Stimulated activated CD8-positive, alpha-beta memory T cell treated with anti-CD3 and anti-CD28 coated beads, Interleukin-12 subunit alpha, Interleukin-12 subunit beta, amount 100 ng/mL, for 24 hours (primary cell): ENCODE results near the gene TNFSF13.

Experiments
- DNase-seq: peaks from one replicate; pipeline ENCODE4 v3.0.0-alpha.2; 2020; ENCODE audit errors: extremely low read depth

TNFSF13 gene

GRCh38 chr17:7552621-7553051 lies 5.9 kb upstream of the TNFSF13 start:
- no peak for DNase-seq

- DNase-seq: no peak
Measured at GRCh38 chr17:7553356-7553755, 5.2 kb upstream of the TNFSF13 start.

GRCh38 chr17:7555320-7555948 lies 3.1 kb upstream of the TNFSF13 start:
- no peak for DNase-seq

GRCh38 chr17:7556627-7557026 lies 1.9 kb upstream of the TNFSF13 start:
- DNase-seq: no peak

- DNase-seq: no peak
Measured at GRCh38 chr17:7557147-7557764, 1.3 kb upstream of the TNFSF13 start.

- no peak for DNase-seq
Measured at GRCh38 chr17:7557775-7558543, 591 bp upstream of the TNFSF13 start.

GRCh38 chr17:7559320-7560171 lies 996 bp downstream of the TNFSF13 start:
- DNase-seq: no peak

GRCh38 chr17:7560172-7561027 lies 1.9 kb downstream of the TNFSF13 start:
- DNase-seq: no peak

- no peak for DNase-seq
Measured at GRCh38 chr17:7561028-7561575, 2.6 kb downstream of the TNFSF13 start.

GRCh38 chr17:7561589-7562207 lies 3.1 kb downstream of the TNFSF13 start, which contains the start of gene SENP3:
Gene SENP3 (plus strand): TSS chr17:7561919. CDS start chr17:7563077, 1,158 bp downstream.
- peak; percentile 75 for DNase-seq

GRCh38 chr17:7562208-7562605 lies 3.7 kb downstream of the TNFSF13 start:
- no peak for DNase-seq

GRCh38 chr17:7563115-7563869 lies 4.7 kb downstream of the TNFSF13 start:
- DNase-seq: no peak

- no peak for DNase-seq
Measured at GRCh38 chr17:7569571-7569970, 11.0 kb downstream of the TNFSF13 start.

GRCh38 chr17:7570351-7570750 lies 11.8 kb downstream of the TNFSF13 start:
- no peak for DNase-seq

- no peak for DNase-seq
Measured at GRCh38 chr17:7572338-7572587, 13.7 kb downstream of the TNFSF13 start.

- peak; percentile 96 for DNase-seq
Measured at GRCh38 chr17:7572588-7573323, 14.2 kb downstream of the TNFSF13 start.

GRCh38 chr17:7573324-7574080 lies 15.0 kb downstream of the TNFSF13 start:
- peak; percentile 72 for DNase-seq
